Activated effector memory CD4-positive, alpha-beta T cell treated with Interleukin-2 at 50 U/mL for 16 hours (primary cell): ENCODE data around the gene INO80E.

Source experiments
- DNase-seq: peaks from one replicate; pipeline ENCODE4 v3.0.0-alpha.2; 2020

The INO80E gene

DNA sequence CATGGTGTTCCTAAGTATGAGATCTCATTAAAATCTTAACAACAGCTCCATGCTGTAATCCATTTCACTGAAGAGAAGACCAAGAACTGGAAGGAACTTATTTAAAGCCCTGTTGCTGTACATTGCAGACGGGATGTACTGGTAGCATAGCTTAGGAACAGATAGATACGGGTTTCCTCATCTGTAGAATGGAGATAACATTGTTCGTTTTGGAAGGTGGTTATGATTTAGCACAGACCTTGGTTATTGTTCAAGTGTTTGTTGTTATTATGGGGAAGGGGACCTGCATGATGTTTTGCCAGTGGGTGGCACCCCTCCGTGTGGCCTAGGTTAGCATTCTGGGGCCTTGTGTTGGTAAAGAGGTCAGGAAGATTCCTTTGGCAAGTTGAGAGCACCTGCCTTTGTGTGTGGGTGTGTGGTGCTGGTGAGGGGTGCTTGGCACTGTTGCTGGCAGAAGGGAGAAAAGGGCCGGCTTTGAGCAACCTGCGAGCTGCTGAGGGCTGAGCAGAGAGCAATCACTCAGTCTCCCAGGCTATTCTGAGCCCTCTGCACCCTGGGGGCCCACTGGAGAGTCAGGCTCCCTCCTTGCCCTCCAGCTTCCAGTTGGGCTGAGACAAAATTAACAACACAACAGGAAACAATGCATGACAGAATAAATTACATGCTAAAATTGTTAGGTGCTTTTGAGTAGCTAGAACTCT is 20.1 kb upstream of the INO80E start:
- no peak for DNase-seq

DNA sequence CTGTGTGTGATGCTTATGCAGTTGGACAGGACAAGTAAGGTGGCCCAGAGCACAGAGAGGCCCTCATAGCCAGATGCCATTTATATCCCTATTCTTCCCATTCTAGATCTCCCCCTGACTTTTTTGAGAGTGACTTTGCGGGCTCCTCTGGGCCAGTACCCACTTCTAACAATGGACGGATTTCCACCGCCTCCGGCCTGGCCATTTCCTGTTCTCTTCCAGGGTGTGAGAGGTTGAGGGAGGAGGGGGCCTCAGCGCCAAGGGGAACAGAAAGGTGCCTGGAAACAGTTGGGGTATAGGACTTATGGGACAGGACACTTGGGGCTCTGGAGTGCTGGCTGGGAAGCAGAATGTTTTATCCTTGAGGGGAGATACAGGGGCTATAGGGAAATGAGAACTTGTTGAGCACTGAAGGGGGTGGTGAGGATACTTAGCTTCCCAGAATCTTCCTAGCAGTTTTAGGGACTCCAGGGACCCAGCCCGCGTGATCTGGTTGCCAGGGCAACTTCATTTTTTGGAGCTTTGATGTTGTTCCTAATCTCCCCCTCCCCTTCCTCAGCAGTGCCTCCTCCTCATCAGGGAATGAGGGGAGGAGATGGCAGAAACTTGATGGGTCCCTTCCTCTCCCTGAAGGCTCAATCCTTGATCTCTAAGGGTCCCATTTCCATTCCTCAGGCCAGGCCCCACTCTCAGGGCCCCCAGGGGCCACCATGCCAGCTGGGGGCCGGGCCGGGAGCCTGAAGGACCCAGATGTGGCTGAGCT is 18.8 kb upstream of the INO80E start:
- no peak for DNase-seq

DNA sequence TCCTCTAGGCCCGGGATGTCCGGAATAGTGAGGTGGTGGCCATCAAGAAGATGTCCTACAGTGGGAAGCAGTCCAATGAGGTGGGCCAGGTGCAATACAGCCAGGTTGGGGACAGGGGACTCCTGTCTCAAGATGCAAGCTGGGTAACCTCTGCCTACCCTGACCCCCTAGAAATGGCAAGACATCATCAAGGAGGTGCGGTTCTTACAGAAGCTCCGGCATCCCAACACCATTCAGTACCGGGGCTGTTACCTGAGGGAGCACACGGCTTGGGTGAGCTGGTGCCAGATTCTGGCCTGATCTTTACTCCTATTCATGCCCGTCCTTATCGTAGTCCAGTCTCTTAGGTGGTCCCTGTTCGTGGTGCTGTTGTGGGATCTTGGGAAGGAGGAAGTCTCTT is 18.0 kb upstream of the INO80E start:
- no peak for DNase-seq

DNA sequence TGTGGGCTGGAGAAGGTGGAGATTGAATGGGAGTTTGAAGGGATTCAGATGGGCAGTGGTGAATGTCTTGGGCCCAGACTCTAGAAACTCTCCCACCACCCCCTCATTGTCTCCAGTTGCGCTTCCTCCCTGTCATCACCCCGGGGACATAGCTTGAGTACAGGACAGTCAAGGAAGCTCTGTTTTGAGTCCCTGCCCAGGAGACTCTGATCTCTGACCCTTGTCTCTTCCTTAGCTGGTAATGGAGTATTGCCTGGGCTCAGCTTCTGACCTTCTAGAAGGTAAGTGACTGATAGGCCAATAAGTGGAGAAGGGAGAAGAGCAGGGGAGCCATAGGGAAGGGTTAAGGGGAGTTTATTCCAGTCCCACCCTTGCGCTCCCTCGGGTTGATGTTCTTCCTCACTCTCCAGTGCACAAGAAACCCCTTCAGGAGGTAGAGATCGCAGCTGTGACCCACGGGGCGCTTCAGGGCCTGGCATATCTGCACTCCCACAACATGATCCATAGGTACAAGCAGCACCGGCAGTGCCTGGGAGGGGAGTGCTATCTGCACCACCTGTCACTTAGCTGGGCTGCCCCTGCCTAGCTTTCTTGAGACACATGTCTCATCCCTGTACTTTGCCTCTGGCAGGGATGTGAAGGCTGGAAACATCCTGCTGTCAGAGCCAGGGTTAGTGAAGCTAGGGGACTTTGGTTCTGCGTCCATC is 17.3 kb upstream of the INO80E start:
- no peak for DNase-seq

DNA sequence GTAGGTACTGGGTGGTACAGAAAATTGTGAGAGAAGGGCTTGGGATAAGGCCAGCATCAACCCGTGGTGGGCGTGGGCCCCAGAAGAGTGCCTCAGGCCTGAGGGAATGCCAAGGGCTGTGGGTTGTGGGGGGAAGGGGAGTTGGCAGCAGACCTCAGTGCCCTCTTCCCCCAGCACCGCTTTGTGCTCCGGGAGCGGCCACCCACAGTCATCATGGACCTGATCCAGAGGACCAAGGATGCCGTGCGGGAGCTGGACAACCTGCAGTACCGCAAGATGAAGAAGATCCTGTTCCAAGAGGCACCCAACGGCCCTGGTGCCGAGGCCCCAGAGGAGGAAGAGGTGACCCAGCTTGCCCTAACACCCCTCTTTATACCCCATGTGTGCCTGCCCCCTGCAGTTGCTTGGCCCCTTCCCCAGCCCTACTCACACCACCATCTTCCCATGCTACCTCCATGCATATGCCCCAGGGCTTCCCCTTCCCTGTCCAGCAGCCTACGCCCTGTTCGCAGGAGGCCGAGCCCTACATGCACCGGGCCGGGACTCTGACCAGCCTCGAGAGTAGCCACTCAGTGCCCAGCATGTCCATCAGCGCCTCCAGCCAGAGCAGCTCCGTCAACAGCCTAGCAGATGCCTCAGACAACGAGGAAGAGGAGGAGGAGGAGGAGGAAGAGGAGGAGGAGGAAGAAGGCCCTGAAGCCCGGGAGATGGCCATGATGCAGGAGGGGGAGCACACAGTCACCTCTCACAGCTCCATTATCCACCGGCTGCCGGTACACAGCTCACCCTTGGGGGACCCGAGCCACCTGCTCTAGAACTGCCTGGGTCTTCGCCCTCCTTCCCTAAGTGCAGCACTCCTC is 13.3 kb upstream of the INO80E start:
- DNase-seq: no peak

DNA sequence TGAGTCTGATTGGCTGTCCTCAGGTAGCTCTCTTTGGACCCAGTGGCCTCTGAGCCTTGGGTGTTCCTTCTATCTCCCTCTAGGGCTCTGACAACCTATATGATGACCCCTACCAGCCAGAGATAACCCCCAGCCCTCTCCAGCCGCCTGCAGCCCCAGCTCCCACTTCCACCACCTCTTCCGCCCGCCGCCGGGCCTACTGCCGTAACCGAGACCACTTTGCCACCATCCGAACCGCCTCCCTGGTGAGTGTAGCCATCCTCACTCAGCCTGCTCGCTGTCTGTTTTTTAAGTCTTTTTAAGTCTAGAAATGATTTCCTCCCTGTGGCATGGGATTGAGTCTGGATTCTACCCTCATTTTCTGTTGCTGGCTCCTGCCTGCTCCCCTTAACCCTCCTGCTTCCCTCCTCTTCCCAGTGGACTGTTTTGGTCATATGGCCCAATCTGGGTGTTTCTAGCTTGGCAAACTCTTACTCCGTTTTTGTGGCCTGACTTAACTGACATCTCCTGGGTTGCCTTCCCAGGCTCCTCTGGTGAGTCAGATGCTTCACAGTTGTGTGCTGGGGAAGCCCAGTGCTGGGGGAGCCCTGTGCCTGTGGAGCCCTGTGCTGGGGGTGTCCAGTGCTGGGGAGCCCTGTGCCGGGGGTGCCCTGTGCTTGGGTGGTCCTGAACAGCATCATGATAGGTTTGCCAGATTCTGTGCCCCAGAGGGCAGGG is 12.5 kb upstream of the INO80E start:
- DNase-seq: no peak

DNA sequence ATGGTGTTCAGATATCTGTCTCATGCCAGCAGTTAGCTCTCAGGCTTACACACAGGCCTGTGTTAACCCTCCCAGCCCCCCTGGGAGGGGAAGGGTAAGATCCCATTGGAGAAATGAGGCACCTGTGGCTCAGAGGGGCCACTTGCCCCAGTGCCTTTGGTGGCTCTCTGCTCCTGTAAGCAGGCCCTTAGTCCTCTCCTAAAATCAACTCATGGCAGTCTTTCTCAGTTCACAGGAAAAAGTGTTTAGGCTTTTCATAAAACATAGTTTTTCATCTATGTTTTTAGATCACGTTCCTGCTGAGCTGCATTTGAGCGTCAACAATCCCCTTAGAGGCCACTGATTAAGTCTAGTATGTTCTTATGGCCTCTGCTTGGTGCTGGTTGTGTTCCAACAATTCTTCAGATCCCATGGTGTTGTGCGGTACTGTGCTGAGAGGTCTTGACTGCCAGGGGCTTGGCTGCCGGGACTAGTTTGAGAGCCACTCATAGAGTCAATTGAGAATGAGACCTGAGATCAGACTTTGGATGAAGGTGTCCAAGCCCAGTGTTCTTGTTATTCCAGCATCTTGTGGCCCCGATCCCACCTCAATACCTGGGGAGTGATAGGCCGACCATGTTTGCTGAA is 11.8 kb upstream of the INO80E start:
- DNase-seq: no peak

DNA sequence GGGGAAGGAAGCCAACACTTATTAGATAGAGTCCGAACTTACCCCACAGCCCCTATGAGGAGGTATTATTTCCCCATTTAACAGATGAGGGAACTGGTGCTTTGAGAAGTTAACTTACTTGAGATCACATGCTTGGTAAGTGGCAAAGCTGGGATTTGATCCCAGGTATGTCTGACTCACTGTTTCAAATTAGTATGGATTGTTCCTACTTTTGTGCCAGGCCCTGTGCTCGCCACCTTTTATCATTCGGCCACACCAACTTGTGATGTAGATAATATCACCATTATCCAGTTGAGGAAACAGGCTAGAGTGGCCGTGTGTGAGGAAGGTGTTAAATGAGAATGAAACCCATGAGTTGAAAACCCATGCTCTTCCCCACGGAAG is 11.3 kb upstream of the INO80E start:
- DNase-seq: no peak

DNA sequence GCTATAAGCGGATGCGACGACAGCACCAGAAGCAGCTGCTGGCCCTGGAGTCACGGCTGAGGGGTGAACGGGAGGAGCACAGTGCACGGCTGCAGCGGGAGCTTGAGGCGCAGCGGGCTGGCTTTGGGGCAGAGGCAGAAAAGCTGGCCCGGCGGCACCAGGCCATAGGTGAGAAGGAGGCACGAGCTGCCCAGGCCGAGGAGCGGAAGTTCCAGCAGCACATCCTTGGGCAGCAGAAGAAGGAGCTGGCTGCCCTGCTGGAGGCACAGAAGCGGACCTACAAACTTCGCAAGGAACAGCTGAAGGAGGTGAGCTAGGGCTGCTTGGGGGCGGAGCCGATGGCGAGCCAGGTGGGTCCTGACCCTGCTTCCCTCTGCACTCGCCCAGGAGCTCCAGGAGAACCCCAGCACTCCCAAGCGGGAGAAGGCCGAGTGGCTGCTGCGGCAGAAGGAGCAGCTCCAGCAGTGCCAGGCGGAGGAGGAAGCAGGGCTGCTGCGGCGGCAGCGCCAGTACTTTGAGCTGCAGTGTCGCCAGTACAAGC is 10.7 kb upstream of the INO80E start:
- no peak for DNase-seq

DNA sequence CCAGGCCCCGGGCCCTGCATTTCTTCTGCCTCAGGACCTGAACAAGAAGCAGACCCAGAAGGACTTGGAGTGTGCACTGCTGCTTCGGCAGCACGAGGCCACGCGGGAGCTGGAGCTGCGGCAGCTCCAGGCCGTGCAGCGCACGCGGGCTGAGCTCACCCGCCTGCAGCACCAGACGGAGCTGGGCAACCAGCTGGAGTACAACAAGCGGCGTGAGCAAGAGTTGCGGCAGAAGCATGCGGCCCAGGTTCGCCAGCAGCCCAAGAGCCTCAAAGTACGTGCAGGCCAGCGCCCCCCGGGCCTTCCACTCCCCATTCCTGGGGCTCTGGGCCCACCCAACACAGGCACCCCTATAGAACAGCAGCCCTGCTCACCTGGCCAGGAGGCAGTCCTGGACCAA is 9.8 kb upstream of the INO80E start:
- no peak for DNase-seq

DNA sequence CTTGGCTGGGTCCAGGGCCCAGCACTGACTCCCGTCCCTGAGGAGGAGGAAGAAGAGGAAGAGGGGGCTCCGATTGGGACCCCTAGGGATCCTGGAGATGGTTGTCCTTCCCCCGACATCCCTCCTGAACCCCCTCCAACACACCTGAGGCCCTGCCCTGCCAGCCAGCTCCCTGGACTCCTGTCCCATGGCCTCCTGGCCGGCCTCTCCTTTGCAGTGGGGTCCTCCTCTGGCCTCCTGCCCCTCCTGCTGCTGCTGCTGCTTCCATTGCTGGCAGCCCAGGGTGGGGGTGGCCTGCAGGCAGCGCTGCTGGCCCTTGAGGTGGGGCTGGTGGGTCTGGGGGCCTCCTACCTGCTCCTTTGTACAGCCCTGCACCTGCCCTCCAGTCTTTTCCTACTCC is 9.1 kb upstream of the INO80E start:
- DNase-seq: no peak

DNA sequence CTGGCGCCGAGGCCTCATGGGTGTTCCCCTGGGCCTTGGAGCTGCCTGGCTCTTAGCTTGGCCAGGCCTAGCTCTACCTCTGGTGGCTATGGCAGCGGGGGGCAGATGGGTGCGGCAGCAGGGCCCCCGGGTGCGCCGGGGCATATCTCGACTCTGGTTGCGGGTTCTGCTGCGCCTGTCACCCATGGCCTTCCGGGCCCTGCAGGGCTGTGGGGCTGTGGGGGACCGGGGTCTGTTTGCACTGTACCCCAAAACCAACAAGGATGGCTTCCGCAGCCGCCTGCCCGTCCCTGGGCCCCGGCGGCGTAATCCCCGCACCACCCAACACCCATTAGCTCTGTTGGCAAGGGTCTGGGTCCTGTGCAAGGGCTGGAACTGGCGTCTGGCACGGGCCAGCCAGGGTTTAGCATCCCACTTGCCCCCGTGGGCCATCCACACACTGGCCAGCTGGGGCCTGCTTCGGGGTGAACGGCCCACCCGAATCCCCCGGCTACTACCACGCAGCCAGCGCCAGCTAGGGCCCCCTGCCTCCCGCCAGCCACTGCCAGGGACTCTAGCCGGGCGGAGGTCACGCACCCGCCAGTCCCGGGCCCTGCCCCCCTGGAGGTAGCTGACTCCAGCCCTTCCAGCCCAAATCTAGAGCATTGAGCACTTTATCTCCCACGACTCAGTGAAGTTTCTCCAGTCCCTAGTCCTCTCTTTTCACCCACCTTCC is 8.5 kb upstream of the INO80E start:
- no peak for DNase-seq

DNA sequence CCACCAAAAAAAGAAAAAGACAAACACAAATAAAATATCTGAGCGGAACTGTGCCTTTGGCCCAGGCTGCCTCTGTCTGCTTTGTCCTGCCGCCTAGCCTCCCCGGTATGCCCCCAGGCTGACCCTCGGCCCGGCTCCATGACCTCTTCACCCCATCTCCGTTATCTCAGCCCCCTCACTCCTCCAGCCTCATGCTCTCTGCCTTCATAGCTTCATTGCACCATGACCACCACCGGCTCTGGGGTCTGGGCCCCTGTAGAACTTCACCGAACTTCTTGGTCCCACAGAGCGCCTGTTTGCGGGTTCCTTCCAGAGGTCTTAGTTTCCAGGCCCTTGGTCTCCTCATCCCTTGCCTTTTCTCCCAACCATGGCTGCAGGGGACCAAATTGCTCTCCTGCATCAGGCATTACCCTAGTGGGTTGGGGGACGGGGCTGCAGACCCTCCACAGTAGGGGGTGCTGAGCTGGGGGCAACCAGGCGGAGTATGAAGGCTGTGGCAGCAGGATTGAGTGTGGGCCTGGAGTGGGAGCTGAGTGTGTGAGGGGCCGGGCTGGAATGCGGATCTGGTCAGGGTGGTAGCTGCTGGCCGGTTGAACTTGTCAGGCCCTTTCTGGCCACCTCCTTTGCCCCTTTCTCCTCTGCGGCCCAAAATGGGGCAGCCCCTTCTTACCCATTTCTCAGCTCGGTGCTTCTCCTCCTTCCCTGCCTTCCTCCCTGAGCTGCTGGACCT is 7.5 kb upstream of the INO80E start:
- no peak for DNase-seq

DNA sequence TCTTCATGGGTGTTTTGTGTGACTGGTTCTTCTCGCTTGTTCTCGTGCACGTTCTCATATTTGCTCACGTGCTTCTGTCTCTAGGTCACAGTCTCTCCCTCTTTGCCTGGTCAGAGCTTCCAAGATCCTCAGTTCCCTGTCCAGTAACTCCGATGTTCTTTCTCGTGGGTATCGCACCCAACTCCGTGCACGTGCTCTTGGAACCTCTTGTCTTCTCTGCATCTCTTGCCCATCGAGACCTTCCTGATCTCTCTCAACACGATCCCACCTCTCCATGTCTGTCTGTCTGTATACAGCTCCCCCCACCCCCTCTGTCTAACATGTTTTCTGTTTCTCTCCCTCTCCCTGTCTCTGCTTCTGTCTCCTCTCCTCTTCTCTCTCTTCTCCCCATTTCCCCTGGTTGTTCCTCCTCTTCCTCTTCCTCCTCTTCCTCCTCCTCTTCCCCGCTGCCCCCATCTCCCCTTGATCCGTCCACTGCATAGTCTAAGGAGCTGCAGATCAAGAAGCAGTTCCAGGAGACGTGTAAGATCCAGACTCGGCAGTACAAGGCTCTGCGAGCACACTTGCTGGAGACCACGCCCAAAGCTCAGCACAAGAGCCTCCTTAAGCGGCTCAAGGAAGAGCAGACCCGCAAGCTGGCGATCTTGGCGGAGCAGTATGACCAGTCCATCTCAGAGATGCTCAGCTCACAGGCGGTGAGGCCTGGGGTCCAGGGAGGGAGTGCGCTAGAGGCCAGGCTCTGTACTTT is 6.8 kb upstream of the INO80E start:
- DNase-seq: no peak

DNA sequence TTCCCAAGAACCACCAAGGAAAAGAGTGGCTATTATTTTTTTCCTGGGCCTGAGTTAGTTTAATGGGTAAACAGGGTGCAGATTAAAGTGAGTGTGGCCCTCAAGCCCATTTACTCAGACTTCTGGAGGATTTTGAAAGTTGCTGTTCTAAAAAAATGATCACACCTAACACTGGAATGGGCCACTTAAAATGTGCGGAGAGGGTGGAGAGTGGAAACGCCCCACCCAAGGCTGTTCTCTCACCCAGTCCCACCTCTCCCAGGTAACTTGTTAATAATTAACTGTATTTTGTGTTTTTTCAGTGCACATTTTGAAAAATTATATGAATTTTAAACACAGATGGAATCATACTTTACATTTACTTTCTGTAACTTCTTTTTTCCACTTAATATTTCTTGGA is 6.0 kb upstream of the INO80E start:
- DNase-seq: no peak

DNA sequence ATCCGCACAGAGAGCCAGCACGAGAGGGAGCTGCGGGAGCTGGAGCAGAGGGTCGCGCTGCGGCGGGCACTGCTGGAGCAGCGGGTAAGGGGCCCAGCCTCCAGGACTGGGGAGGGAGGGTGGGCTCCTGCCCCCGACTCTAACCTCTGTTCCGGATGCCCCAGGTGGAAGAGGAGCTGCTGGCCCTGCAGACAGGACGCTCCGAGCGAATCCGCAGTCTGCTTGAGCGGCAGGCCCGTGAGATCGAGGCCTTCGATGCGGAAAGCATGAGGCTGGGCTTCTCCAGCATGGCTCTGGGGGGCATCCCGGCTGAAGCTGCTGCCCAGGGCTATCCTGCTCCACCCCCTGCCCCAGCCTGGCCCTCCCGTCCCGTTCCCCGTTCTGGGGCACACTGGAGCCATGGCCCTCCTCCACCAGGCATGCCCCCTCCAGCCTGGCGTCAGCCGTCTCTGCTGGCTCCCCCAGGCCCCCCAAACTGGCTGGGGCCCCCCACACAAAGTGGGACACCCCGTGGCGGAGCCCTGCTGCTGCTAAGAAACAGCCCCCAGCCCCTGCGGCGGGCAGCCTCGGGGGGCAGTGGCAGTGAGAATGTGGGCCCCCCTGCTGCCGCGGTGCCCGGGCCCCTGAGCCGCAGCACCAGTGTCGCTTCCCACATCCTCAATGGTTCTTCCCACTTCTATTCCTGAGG is 5.0 kb upstream of the INO80E start:
- DNase-seq: no peak

DNA sequence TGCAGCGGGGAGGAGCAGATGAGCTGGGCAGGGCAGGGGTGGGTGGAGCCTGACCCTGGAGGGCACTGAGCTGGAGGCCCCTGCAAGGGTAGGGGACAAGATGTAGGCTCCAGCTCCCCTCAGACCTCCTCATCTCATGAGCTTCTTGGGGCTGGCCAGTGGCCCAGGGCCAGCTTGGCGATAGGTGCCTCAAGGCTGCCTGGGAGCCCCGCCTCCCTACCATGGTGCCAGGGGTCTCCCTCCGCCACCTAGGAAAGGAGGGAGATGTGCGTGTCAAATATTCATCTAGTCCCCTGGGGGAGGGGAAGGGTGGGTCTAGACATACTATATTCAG is 4.5 kb upstream of the INO80E start:
- DNase-seq: no peak

DNA sequence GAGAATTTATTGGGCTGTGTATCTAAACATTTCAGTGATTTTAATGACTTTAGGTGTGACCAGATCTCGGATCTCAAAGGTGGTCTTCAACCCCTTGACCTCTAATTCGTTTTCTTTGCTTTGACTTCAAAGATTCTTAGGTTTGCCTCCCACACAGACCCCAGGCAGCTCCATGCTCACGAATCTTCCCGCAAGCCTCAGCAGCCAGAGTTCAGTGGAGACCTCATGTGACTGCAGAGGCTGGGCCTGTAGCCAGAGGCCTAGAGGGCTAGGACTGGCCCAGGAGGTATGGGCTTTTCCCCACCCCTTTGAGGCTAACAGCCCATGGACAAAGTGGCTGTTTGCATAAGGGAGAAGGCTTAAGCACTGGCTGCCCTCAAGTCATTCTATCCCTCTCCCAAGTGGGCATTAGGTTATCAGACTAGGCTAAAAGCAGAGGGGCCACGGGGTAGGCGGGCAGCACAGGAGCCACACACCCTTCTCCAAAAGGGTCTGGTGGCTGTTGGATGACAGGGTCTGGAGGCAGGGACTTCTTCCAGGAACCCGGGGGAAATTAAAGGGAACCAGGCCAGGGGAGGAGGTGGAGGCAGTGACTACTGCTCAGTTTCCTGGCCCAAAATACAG is 3.6 kb upstream of the INO80E start:
- no peak for DNase-seq
